Measurements from ENCODE around the gene TMEM95. TPM values are rescaled to one million over a fixed set of nuclear protein-coding genes. Genes with fewer than 3 reads are reported as not detected.
"Not testable (repeated sequence)": the region's sequence is repeated elsewhere in the genome, so short reads cannot be mapped to it uniquely, and the experiment has no call there.

TMEM95 gene
- total RNA-seq, 1 donor from 2014 or later, result not detected

- no peak for ATAC-seq
These were observed 8.0 kb upstream of the TMEM95 start for GRCh38 chr17:7346761-7347614.

- no peak for ATAC-seq
These were observed 7.1 kb upstream of the TMEM95 start for GRCh38 chr17:7347630-7348477.

- ATAC-seq, result no peak
These were observed 6.3 kb upstream of the TMEM95 start for GRCh38 chr17:7348478-7349242.

- peak; percentile 69 for ATAC-seq
These were observed 3.1 kb upstream of the TMEM95 start, which contains the start of gene KCTD11 for GRCh38 chr17:7351665-7352502. Gene KCTD11 (plus strand): TSS chr17:7352162.

GRCh38 chr17:7352503-7352889 lies 2.5 kb upstream of the TMEM95 start:
- no peak for ATAC-seq

GRCh38 chr17:7352910-7353635 lies 1.9 kb upstream of the TMEM95 start:
- ATAC-seq, result no peak

GRCh38 chr17:7354262-7354843 lies 603 bp upstream of the TMEM95 start:
- peak; percentile 75 for ATAC-seq

GRCh38 chr17:7355573-7355972 lies 617 bp downstream of the TMEM95 start:
- no peak for ATAC-seq

GRCh38 chr17:7356072-7356549 lies 1.2 kb downstream of the TMEM95 start:
- ATAC-seq, result peak; percentile 27

- ATAC-seq, result no peak
These were observed 1.8 kb downstream of the TMEM95 start for GRCh38 chr17:7356756-7357155.

GRCh38 chr17:7357381-7357780 lies 2.4 kb downstream of the TMEM95 start:
- ATAC-seq, result no peak

GRCh38 chr17:7361906-7362305 lies 7.0 kb downstream of the TMEM95 start:
- ATAC-seq, result peak; percentile 20

- peak; percentile 42 for ATAC-seq
These were observed 8.4 kb downstream of the TMEM95 start for GRCh38 chr17:7363311-7363710.

- not testable (repeated sequence) for ATAC-seq
These were observed 11.0 kb downstream of the TMEM95 start for GRCh38 chr17:7365963-7366362.

GRCh38 chr17:7367083-7367482 lies 12.1 kb downstream of the TMEM95 start:
- no peak for ATAC-seq

GRCh38 chr17:7367918-7368598 lies 13.1 kb downstream of the TMEM95 start:
- ATAC-seq, result no peak

- ATAC-seq, result not testable (repeated sequence)
These were observed 13.6 kb downstream of the TMEM95 start for GRCh38 chr17:7368599-7368994.

GRCh38 chr17:7369825-7370224 lies 14.9 kb downstream of the TMEM95 start:
- no peak for ATAC-seq

GRCh38 chr17:7370853-7371252 lies 15.9 kb downstream of the TMEM95 start:
- ATAC-seq, result no peak

- ATAC-seq, result no peak
These were observed 19.4 kb downstream of the TMEM95 start for GRCh38 chr17:7374353-7374752.

All from esophagus mucosa (tissue), 1 donor.